SKM-1 treated with dmso at 0.1 percent for 144 hours (cell line): ENCODE data around the gene RNF214.
"Not testable (repeated sequence)": the region's sequence is repeated elsewhere in the genome, so short reads cannot be mapped to it uniquely, and the experiment has no call there.

Experiments
- DNase-seq: peaks from one replicate; lab custom pipeline; 2025; ENCODE audit not compliant: unreplicated experiment; lab: John Stamatoyannopoulos, UW

The RNF214 gene

DNA sequence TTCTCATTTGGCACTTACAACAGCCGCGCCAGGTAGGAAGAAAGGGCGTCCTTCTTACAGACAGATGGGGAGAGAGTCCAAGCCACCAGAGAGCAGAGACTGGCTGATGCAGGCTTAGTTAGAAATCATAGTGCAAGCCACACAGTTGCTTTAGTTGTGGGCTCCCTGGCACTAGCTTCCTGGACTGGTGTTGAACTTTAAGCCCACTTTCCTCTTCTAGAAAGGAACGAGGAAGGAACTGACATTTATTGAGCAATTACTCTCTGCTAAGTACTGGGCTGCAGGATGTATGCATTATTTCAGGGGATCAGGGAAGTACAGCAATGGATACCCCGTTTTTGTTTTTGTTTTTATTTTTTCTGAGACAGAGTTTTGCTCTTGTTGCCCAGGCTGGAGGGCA is 80.6 kb downstream of the RNF214 start:
- peak; percentile 86 for DNase-seq

DNA sequence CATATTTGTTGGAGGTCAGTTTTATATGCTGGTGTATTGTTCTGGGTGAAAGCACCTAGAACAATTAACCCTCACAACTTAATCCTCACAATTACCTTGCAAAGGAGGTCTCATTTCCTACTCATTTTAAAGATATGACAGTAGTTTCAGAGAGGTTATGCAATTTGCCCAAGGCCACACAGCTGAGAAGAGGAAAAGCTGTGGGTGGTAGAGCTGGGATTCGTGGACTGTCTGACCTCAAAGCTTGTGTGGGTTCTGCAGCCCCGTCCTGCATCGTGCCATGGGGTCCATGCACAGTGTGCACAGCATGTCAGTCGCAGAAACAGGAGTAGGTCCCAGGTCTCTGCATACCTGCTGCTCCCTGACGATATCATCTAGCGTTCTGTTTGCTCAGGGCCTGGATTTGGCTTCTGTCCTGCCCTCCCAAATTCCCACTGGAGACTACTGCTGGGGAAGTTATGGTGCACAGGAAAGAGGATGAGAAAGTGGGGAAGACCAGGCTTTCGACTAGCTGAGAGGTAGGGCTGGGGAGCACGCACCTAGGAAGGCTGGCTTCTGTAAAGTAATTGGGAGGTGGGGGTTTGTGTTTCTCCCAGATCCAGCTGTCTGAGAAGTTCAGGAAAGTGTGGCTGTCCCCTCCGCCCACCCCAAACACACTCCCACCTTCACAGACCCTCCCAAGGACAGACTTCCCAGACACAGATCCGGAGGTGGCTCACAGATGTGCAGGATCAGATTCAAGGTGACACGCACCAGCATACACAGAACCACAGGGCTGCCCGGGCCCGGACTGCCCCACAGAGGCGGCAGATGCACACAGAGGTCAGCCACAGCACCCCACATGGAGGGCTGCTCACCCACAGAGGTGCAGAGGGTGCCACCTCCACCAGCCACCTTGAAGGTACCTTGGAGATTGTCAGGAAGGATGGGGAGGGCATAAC is 81.6 kb downstream of the RNF214 start:
- no peak for DNase-seq

DNA sequence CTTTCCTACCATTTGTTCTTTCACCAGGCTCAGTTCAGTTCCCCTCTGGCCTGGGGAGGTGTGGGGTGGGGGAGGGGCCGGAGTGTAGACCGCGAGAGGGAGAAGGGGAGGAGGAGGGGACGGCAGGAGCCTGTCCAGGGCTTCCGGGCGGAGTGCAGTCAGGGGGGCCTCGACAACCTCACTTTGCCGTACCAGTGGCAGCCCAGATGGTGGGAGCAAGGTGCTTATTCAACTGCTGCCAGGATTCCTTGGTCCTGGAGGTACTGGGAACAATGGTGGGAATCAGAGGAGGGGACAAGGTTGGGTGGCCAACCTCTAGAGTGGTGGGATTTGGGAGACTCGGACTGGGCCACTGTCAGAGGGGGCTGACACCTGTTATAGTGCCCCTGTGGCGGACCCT is 82.4 kb downstream of the RNF214 start:
- DNase-seq: peak; percentile 25

DNA sequence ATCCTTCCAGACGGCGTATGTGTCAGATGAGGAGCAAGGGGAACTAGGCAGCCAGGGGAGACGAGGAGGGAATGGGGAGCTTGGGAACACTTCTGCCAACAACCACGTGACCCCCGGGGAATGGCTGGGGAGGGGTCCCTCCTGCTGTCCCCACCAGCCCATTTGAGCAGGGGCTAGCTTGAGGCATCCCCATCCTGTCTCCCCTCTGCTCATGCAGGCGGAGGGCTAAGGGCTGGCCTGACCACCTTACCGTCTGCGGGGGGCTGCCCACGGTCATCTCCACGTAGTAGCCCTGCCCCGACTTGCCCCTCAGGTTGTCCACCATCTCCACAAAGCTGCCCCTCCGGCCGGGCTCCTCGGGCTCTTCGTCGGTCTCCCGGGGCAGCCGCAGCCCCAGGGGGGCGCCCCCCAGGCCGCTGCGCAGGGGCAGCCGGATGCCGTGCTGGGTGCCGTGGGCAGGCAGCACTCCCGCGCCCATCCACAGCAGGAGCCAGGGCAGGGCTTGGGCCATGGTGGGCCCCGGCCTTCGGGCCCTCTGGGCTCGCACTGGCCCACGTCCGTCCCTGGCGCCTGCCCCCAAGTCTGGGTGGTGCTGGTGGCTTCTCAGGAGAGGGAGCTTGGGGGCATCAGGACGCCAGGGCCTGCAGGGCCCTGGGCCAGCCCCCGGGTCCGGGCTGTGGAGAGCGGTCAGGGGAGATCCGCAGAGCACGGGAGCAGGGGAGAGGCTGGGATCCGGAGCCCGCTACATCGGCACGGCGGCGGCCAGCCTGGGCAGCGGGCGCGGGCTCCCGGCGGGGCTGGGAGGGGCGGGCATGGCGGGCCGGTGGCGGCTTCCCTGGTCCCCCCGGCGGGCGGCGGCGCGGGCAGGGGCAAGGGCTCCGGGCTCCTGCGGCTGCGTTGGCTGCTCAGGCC is 83.1 kb downstream of the RNF214 start:
- no peak for DNase-seq

DNA sequence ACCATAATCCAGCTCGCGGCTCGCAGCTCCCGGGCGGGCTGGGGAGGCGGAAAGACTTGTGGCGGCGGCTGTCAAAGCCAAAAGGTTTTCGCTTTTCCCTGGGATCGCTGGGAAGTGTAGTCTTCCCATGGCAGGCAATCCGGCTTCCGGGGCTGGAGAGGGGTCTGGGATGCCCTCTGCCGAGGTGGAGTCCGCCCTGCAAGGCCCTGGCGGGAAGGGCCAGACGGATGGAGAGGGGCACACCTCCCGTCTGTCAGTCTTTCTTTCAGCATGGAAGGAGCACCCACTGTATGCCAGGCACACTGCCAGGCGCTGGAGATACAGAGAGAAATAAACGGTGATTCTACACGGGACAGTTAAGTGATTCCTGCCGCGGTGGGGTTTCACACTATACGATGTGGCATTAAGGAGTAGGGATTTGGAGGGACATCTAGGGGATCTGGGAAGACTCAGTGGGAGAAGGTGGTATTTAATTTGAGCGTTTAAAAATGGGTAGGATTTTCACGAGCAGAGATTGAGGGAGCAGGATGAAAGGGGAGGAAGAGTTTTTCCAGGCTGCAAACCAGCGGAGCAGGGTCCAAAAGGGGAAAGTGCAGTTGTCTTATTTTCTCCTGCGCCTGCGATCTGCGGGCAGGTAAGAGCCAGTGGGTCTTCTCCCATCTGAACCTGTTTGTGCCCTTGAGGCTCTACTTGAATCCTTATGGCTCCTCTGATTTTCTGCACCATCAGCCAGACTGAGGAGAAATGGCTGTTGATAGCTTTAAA is 83.9 kb downstream of the RNF214 start, which contains the start of gene BACE1:
TSS of gene BACE1 (minus strand) at position 60 of the 765 bp plus-strand sequence. CDS start 461 bp downstream, outside the sequence.
- peak; percentile 41 for DNase-seq

DNA sequence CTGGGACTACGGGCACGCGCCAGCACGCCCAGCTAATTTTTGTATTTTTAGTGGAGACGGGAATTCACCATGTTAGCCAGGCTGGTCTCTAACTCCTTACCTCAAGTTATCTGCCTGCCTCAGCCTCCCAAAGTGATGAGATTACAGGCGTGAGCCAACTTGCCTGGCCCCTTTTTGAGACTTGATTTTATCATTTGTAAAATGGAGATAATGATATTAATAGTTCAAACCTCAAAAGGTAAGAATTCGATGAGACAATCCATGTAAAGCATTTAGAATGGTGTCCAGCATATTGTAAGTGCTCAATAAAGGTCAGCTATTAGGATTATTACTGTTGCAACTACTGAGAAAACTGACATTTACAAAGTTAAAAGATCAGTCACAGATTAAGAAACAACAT is 86.3 kb downstream of the RNF214 start:
- no peak for DNase-seq

DNA sequence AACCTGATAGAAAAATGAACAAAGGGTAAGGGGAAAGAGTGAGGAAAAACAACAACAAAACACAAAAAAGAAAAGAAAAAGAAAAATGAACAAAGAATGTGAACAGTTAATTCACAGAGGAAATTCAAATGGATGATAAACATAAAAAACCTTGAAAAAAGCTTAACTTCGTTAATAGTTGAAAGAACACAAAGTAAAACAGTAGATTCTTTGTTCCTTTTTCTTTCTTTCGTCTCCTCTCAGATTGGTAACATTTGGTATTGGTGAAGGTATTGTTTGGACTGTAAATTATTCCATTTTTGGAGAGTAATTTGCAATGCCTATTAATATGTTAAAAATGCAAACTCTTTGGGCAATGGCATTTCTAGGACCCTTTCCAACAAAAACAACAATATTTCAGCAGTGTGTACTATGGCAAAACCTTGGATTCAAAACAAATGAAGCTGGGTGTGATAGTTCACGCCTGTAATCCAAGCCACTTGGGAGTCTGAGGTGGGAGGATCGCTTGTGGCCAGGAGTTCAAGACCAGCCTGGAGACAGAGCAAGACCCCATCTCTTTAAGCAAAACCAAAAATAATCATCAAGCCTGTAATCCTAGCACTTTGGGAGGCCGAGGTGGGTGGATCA is 86.9 kb downstream of the RNF214 start:
- DNase-seq: no peak

DNA sequence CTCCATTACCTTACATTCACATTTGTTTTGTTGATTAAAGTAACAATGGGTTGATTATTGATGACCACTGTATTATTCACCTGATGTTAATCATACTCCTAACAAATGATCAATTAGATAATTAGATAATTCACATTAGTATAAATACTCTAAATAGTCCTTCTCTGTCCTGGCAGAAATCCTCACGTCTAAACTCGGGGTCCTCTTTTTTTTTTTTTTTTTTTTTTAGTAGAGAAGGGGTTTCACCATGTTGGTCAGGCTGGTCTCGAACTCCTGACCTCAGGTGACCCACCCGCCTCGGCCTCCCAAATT is 94.7 kb downstream of the RNF214 start:
- DNase-seq: not testable (repeated sequence)

DNA sequence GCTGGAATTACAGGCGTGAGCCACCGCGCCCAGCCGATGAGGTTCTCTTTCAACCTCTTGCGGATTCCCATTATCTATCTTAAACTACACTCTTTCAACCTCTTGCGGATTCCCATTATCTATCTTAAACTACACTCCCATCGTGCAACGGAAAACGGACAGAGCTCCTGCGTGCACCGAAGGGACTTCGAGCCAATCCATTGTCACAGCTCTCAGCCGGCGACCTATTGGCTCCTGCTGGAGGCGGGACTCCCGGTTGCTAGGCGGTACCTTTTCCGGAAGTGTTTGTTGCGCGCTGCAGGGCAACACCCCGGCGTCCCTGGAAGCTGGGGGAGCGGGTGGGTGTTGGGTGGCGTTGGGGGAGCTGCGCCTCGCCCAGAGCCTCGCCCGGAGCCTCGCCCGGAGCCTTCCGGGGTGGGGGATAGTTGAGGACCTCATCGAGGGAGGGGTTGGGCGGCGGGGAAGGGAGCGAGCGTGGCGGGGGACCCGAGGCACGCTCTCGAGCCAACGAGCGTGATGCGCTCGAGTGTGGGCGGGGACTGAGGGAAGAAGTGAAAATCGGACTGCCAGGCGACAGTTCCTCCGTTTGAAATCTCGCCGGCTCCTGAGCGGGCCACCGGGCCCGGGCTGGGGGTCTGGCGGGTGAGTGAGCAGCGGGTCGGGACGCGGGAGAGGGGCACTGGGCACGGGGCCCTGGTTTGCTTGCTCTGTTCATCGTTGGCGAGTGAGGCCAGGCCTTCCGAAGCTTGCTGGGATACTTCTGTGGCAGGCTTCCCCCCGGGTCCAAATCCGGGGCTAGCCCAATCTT is 95.3 kb downstream of the RNF214 start, which contains the start of gene CEP164:
TSS of gene CEP164 (plus strand) at position 288 of the 808 bp plus-strand sequence. CDS start 10,733 bp downstream, outside the sequence.
- peak; percentile 94 for DNase-seq

DNA sequence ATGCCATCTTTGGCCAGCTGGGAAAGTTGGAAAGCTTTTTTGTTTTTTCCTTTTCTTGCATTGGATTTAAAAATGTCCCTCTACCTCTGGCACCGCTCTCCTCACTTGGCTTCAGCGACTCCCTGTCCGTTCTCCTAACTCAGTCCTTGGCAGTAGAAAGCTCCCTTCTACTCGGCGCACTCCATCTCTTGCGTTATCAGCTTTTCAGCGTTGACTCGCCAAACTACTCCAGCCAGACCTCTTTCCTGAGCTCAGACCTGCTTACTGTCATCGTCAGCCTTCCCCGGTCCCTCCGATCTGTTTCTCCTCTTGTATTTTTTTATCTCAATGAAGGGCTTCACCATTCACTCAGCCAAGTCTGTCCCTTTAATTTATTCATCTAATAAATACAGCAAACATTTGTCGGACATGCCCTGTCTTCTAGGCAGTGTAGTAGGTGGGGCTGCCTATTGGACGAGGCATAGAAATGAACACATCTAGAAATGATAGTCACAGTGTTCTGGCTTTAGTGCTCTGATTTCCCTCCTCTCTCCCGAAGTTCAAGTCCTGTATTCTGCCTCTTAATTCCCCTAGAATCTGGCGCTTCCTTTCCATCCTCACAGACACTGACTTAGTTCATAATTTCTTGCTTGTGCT is 96.0 kb downstream of the RNF214 start:
- no peak for DNase-seq

DNA sequence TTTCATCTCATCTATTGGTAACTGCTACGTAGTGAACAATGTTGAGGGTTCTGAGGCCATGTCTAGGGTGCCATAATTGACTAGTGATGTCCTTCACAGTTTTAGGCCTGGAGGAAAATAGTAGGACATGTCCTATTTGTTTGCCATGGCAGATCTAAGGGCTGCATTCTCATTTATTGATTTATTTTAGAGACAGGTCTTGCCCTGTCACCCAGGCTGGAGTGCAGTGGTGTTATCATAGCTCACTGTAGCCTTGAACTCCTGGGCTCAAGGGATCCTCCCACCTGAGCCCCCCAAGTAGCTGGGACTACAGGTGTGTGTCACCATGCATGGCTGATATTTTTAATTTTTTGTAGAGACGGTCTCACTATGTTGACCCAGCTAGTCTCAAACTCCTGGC is 100.4 kb downstream of the RNF214 start:
- DNase-seq: no peak

DNA sequence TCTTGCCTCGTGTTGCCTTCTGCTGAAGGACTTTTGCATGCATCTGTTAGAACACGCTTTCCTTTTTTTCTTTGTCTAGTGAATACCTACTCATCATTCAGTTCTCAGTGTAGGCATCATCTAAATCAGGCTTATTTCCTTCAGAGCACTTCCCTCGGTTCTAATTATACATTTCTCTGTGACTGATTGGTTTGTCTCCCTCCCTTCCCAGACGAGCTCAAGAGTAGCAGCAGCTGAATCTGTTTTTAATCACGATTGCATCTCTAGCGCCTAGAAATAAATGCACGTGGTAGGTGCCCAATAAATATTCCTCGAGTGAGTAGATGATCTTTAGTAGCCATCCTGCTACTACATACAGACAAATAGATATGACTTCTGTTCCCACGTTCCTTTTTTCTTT is 101.4 kb downstream of the RNF214 start:
- no peak for DNase-seq

DNA sequence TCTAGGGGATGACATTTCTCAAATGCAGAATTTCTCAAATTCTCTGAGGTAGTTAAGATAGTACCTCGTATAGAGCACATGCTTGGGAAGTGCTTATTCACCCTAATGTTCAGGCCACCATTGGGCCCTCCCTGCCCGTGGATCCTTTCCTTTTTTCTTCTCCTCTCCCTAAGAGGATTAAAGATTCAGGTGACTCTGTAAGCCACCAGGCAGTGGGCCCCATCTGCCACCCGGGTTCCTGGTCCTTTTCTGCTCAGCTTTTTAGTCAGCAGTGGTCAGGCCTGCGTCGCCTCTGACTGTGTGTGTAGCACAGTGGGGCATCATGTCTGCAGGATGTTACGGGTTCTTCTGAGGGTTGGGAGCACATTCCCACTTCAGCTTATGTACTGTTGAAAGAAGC is 102.4 kb downstream of the RNF214 start:
- DNase-seq: no peak

DNA sequence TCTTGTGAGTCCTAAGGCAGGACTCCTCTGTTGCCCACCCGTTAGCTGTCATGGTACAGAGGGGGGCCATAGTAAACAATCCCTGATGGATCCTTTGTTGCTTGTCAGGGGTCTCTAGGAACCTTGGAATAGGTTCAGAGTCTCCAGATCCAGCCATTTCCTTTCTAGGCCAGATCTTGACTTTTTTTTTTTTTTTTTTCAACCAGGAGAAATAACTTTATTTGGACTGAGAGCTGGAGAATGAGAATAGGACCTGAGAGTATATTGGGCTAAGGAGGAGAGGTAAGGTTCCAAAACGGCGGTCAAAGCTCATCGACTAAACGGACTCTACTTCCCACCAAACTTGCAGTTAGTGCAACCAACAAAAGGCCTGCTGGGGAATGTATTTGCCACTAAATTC is 102.9 kb downstream of the RNF214 start:
- no peak for DNase-seq
